HL-60 (cell line): Measurements from ENCODE around the gene FIGNL2.

Experiments used
- CTCF ChIP-seq: IDR thresholded peaks from one replicate; pipeline ENCODE4 v1.5.1; 2011; ENCODE audit warnings: low read length, control low read depth, inconsistent platforms; ENCODE audit not compliant: insufficient read depth
- REST ChIP-seq: IDR thresholded peaks from 2 replicates; pipeline ENCODE4 v1.6.1; 2012; ENCODE audit warnings: low read depth; ENCODE audit not compliant: insufficient replicate concordance

GRCh38 chr12:51874486-51874885 lies 26.0 kb upstream of the FIGNL2 start:
- TF ChIP-seq CTCF (no peak), REST (no peak)
